Endothelial cell of umbilical vein (primary cell): ENCODE measurements around the gene SNTA1. TPM values are rescaled to one million over a fixed set of nuclear protein-coding genes. Genes with fewer than 3 reads are reported as not detected.

Experiments used
- BruUV-seq: library from RNA; stranded (reverse); fragments of 400-500 nt; replicated peaks from 2 replicates; lab custom pipeline; 2021; lab: Mats Ljungman, UMichigan
- CTCF ChIA-PET: fragments of 300-600, 350-600 bp; sonication (Branson Sonifier 250); formaldehyde crosslinking; loops from one replicate; lab custom pipeline; 2021; ENCODE audit warnings: antibody characterized with exemption, inconsistent platforms; lab: Charles Lee
- POLR2A ChIA-PET: fragments of 300-600, 350-600 bp; sonication (Branson Sonifier 250); formaldehyde crosslinking; loops from one replicate; lab custom pipeline; 2021; ENCODE audit warnings: antibody characterized with exemption, inconsistent platforms; lab: Charles Lee
- DNase-seq: peaks from one replicate; pipeline ENCODE4 v3.0.0-alpha.2; 2011; ENCODE audit warnings: low read depth, low spot score
- FAIRE-seq: peaks from 2 replicates; lab custom pipeline; 2011; peaks lifted over from hg19 to GRCh38; lab: Jason Lieb, UNC
- H2AFZ ChIP-seq: 2 replicates; pipeline ENCODE4 v1.6.0; 2012; ENCODE audit warnings: low read depth, low read length, control low read depth, inconsistent platforms
- H3K27ac ChIP-seq: 2 replicates; pipeline ENCODE4 v1.5.1; 2011; ENCODE audit warnings: low read depth, mild to moderate bottlenecking, control low read depth, low read length, moderate library complexity; ENCODE audit not compliant: insufficient read depth
- H3K27me3 ChIP-seq, 2 experiments: 2 replicates each; pipeline versions ENCODE4 v1.6.0 to v1.6.1; 2011; ENCODE audit warnings: low read length in 2 of 2, mixed read lengths in 1 of 2; ENCODE audit not compliant: control insufficient read depth in 2 of 2, insufficient read depth in 2 of 2
- H3K36me3 ChIP-seq, 2 experiments: 2 replicates in 1 of 2; 3 replicates in 1 of 2; pipeline ENCODE4 v1.5.1; 2011; ENCODE audit warnings: low read length in 2 of 2, mild to moderate bottlenecking in 1 of 2, moderate library complexity in 1 of 2; ENCODE audit not compliant: control insufficient read depth in 2 of 2, insufficient read depth in 2 of 2; ENCODE audit errors: extremely low read depth in 1 of 2
- H3K4me1 ChIP-seq: 3 replicates; pipeline ENCODE4 v1.5.1; 2011; ENCODE audit warnings: mild to moderate bottlenecking, low read length; ENCODE audit not compliant: control insufficient read depth, insufficient read depth; ENCODE audit errors: extremely low read depth
- H3K4me2 ChIP-seq: 2 replicates; pipeline ENCODE4 v1.6.1; 2011; ENCODE audit warnings: low read length, control low read depth, mixed read lengths; ENCODE audit not compliant: insufficient read depth
- H3K4me3 ChIP-seq, 3 experiments: fragments of 200-600 bp in 1 of 3; sonication (generic), shearing (Covaris generic) in 1 of 3; replicated peaks in 1 of 3; 2 replicates each; pipeline ENCODE4 v1.5.1; 2011 to 2016; ENCODE audit warnings: control low read depth in 3 of 3, low read length in 3 of 3, mild to moderate bottlenecking in 2 of 3, inconsistent platforms in 1 of 3, low read depth in 1 of 3, moderate library complexity in 1 of 3; ENCODE audit not compliant: insufficient read depth in 1 of 3
- H3K79me2 ChIP-seq: 2 replicates; pipeline ENCODE4 v1.6.0; 2012; ENCODE audit warnings: low read length, inconsistent platforms; ENCODE audit not compliant: control insufficient read depth, insufficient read depth
- H3K9ac ChIP-seq: replicated peaks from 2 replicates; pipeline ENCODE3; 2011; ENCODE audit warnings: low read length, control low read depth; ENCODE audit not compliant: insufficient read depth; ENCODE audit errors: extremely low read depth
- H3K9me1 ChIP-seq: replicated peaks from 3 replicates; pipeline ENCODE4 v1.6.0; 2011; ENCODE audit warnings: mild to moderate bottlenecking, low read length; ENCODE audit not compliant: control insufficient read depth, insufficient read depth; ENCODE audit errors: extremely low read depth
- H3K9me3 ChIP-seq: replicated peaks from 2 replicates; pipeline ENCODE4 v1.5.1; 2012; ENCODE audit warnings: low read length, inconsistent platforms; ENCODE audit not compliant: control insufficient read depth, insufficient read depth
- H4K20me1 ChIP-seq: replicated peaks from 2 replicates; pipeline ENCODE3; 2011; ENCODE audit warnings: mild to moderate bottlenecking, low read length; ENCODE audit not compliant: control insufficient read depth, insufficient read depth; ENCODE audit errors: extremely low read depth
- CTCF ChIP-seq, 2 donors: IDR thresholded peaks; 1 replicate in 1 of 2; 2 replicates in 1 of 2; pipeline ENCODE4 v1.5.1; 2011; ENCODE audit warnings: low read length in 2 of 2, mild to moderate bottlenecking in 2 of 2, moderate library complexity in 2 of 2, control low read depth in 1 of 2, inconsistent platforms in 1 of 2, low read depth in 1 of 2; ENCODE audit not compliant: insufficient read depth in 1 of 2; ENCODE audit errors: extremely low read depth in 1 of 2
- EZH2 ChIP-seq: IDR thresholded peaks from 2 replicates; pipeline ENCODE4 v1.6.1; 2012; ENCODE audit warnings: borderline replicate concordance, low read depth, mild to moderate bottlenecking, moderate library complexity, low read length, inconsistent platforms; ENCODE audit not compliant: severe bottlenecking
- FOS ChIP-seq: IDR thresholded peaks from 2 replicates; pipeline ENCODE4 v1.6.1; 2011; ENCODE audit warnings: mild to moderate bottlenecking, low read length, moderate library complexity, borderline replicate concordance; ENCODE audit not compliant: insufficient read depth
- GATA2 ChIP-seq: IDR thresholded peaks from 2 replicates; pipeline ENCODE4 v1.7.0; 2011; ENCODE audit warnings: low read depth, mild to moderate bottlenecking, moderate library complexity, mixed read lengths, low read length; ENCODE audit not compliant: insufficient read length, insufficient read depth
- JUN ChIP-seq: IDR thresholded peaks from 2 replicates; pipeline ENCODE4 v1.6.1; 2011; ENCODE audit warnings: borderline replicate concordance, low read depth; ENCODE audit not compliant: insufficient read length, insufficient read depth
- MAX ChIP-seq: IDR thresholded peaks from 2 replicates; pipeline ENCODE4 v1.6.1; 2011; ENCODE audit not compliant: insufficient read depth, insufficient read length
- MYC ChIP-seq: IDR thresholded peaks from one replicate; pipeline ENCODE4 v1.6.1; 2011; ENCODE audit warnings: mild to moderate bottlenecking, low read depth, low read length
- POLR2A ChIP-seq: IDR thresholded peaks from 2 replicates; pipeline ENCODE4 v1.6.1; 2012; ENCODE audit warnings: low read depth, mild to moderate bottlenecking, control low read depth, low read length
- POLR2AphosphoS5 ChIP-seq: IDR thresholded peaks from 2 replicates; pipeline ENCODE4 v1.6.1; 2012; ENCODE audit warnings: low read depth, mild to moderate bottlenecking, control low read depth, low read length, moderate library complexity; ENCODE audit not compliant: insufficient read depth
- dilution Hi-C: fragments of 300-500 bp; cut with MboI; formaldehyde crosslinking; loops from one replicate; pipeline ENCODE4 v1.15.0; 2019; ENCODE audit warnings: low sequenced_read_pairs; ENCODE audit not compliant: extremely low pct_ligation_motif_present
- intact Hi-C: fragments of 100-400 bp; cut with micrococcal nuclease; formaldehyde crosslinking; loops from one replicate; pipeline ENCODE4 v1.10.0; 2022
- polyA plus RNA-seq, 4 experiments: library from polyadenylated mRNA; depleted of rRNA in 3 of 4; stranded (reverse) in 3 of 4; unstranded in 1 of 4; fragments of >200 nt; gene quantifications; 2 replicates each; pipeline versions ENCODE4 v1.2.1 to v1.2.3, GENCODE V29; 2011 to 2012; ENCODE audit warnings: missing spikeins in 1 of 4
- total RNA-seq: library from RNA; stranded (reverse); gene quantifications from 2 replicates; pipeline ENCODE4 v1.2.3, GENCODE V29; 2021

The SNTA1 gene
- total and polyA plus RNA-seq, 2 donors (not counting 3 experiments of a cell fraction or from before 2014, with no cell fraction given) = 5.2 to 6.0 TPM

- H3K36me3 ChIP-seq = no peaks in the 10 kb centered on the region
- ChIA-PET CTCF (interaction anchor here (0.6 to 1.8 kb wide), 4 partner anchors 12 to 234 kb away, joined by 3 to 6 read pairs (median 3); partner anchors contain the start of gene CDK5RAP1), POLR2A (no interaction called here)
- no peak for FAIRE-seq
- H2AFZ ChIP-seq = no peak overlapping the region
- TF ChIP-seq MYC = no peak
- TF ChIP-seq FOS = no peak
- TF ChIP-seq POLR2AphosphoS5 = no peak
- no peak for TF ChIP-seq CTCF (IDR thresholded peaks at IDR 0.05; ENCODE audit: extremely low read depth in 1 of 2, insufficient read depth in 1 of 2, low read depth in 1 of 2, low read length in 2 of 2)
- TF ChIP-seq MAX = no peak
- TF ChIP-seq EZH2 = no peak
- TF ChIP-seq GATA2 = no peak
- TF ChIP-seq JUN = no peak
- TF ChIP-seq POLR2A = no peak
- no TSS peak for BruUV-seq
- H3K79me2 ChIP-seq = no peaks in the 10 kb centered on the region
- H3K4me1 ChIP-seq = no peaks in the 10 kb centered on the region
- H4K20me1 ChIP-seq = no peaks in the 10 kb centered on the region
- H3K9ac ChIP-seq = no peak overlapping the region
- H3K9me1 ChIP-seq = no peaks in the 10 kb centered on the region
- no peaks in the 10 kb centered on the region for H3K9me3 ChIP-seq
- H3K4me3 ChIP-seq = no peak overlapping the region
- no peak overlapping the region for H3K27ac ChIP-seq
- H3K27me3 ChIP-seq = no peaks in the 10 kb centered on the region
- no peak overlapping the region for H3K4me2 ChIP-seq
- intact Hi-C loops (no loop called here), dilution Hi-C loops (no loop called here)
- DNase-seq = no peak
Observed at GRCh38 chr20:33419140-33419974, 24.2 kb downstream of the SNTA1 start.
